MM.1S (cell line): ENCODE results near the gene TEX55.

ENCODE experiments used
- DNase-seq: peaks from one replicate; pipeline ENCODE4 v3.0.0-alpha.2; 2015
- H2AFZ ChIP-seq: fragments of 300-600 bp; sonication (generic); 2 replicates; pipeline ENCODE4 v1.6.0; 2016; ENCODE audit warnings: antibody characterized with exemption, low read length
- H3F3A ChIP-seq: fragments of 300-600 bp; sonication (generic); 2 replicates; pipeline ENCODE4 v1.6.1; 2016; ENCODE audit warnings: mild to moderate bottlenecking, antibody characterized with exemption, low read length, moderate library complexity, mixed read lengths; ENCODE audit not compliant: insufficient read depth
- H3K27ac ChIP-seq: fragments of 300-600 bp; sonication (generic); 2 replicates; pipeline ENCODE4 v1.5.1; 2016; ENCODE audit warnings: mild to moderate bottlenecking, low read length
- H3K27me3 ChIP-seq: fragments of 300-600 bp; sonication (generic); replicated peaks from 2 replicates; pipeline ENCODE4 v1.6.0; 2016; ENCODE audit warnings: low read length; ENCODE audit not compliant: insufficient read depth
- H3K36me3 ChIP-seq: fragments of 300-600 bp; sonication (generic); replicated peaks from 2 replicates; pipeline ENCODE4 v1.6.1; 2016; ENCODE audit warnings: mild to moderate bottlenecking, low read length, mixed read lengths; ENCODE audit not compliant: insufficient read depth
- H3K4me1 ChIP-seq: fragments of 300-600 bp; sonication (generic); 2 replicates; pipeline ENCODE4 v1.6.1; 2016; ENCODE audit warnings: low read length, mixed read lengths
- H3K4me2 ChIP-seq: fragments of 300-600 bp; sonication (generic); 2 replicates; pipeline ENCODE4 v1.6.0; 2016; ENCODE audit warnings: low read depth, low read length
- H3K4me3 ChIP-seq: fragments of 300-600 bp; sonication (generic); 2 replicates; pipeline ENCODE4 v1.5.1; 2016; ENCODE audit warnings: low read length, mixed read lengths
- H3K79me2 ChIP-seq: fragments of 300-600 bp; sonication (generic); 2 replicates; pipeline ENCODE4 v1.6.1; 2016; ENCODE audit warnings: mixed run types, low read length, mixed read lengths
- H3K9ac ChIP-seq: fragments of 300-600 bp; sonication (generic); 2 replicates; pipeline ENCODE4 v1.6.1; 2016; ENCODE audit warnings: low read length, mixed read lengths
- H3K9me2 ChIP-seq: fragments of 300-600 bp; sonication (generic); replicated peaks from 2 replicates; pipeline ENCODE4 v1.6.1; 2016; ENCODE audit warnings: mild to moderate bottlenecking, low read length, mixed read lengths; ENCODE audit not compliant: insufficient read depth
- H3K9me3 ChIP-seq: fragments of 300-600 bp; sonication (generic); replicated peaks from 2 replicates; pipeline ENCODE4 v1.6.1; 2016; ENCODE audit warnings: mild to moderate bottlenecking, low read length, mixed read lengths; ENCODE audit not compliant: insufficient read depth
- H4K20me1 ChIP-seq: fragments of 300-600 bp; sonication (generic); 2 replicates; pipeline ENCODE4 v1.6.1; 2016; ENCODE audit warnings: mild to moderate bottlenecking, low read length, moderate library complexity, mixed read lengths; ENCODE audit not compliant: insufficient read depth
- EZH2 ChIP-seq: fragments of 300-600 bp; sonication (generic); optimal IDR thresholded peaks from 2 replicates; pipeline ENCODE3; 2017; ENCODE audit warnings: low read depth, mild to moderate bottlenecking, antibody characterized with exemption, low read length, mixed read lengths
- EZH2phosphoT487 ChIP-seq: fragments of 300-600 bp; sonication (generic); IDR thresholded peaks from 2 replicates; pipeline ENCODE4 v1.6.1; 2018; ENCODE audit warnings: antibody characterized with exemption, low read length
- TF ChIP-seq, protein P1 (sequence below): fragments of 300-600 bp; sonication (generic); IDR thresholded peaks from 2 replicates; pipeline ENCODE4 v1.5.1; 2016; ENCODE audit warnings: antibody characterized with exemption, low read length, mixed read lengths

TEX55 gene

DNA sequence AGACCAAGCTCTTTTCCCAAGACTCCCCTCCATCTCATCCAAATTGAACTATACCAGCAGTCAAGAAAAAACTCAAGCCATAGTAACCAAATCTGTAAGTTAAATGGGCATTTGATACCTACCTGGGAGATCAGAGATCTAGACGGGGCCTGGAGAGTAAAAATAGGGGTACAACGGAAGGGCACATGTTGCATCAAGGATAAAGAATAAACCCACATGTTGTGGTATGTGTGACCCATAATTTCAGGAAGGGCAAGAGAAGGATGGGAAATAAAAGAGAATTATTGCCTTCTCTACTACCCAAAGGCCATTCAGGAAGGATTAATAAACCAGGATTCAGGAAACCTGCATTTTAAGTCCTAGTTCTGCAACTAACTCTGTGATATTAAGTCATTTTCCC is 1.5 kb downstream of the TEX55 start:
- no peaks in the 10 kb centered on the region for H3K36me3 ChIP-seq
- H4K20me1 ChIP-seq, result no peaks in the 10 kb centered on the region
- TF ChIP-seq EZH2 (no peak), EZH2phosphoT487 (no peak)
- TF ChIP-seq, protein P1, sequence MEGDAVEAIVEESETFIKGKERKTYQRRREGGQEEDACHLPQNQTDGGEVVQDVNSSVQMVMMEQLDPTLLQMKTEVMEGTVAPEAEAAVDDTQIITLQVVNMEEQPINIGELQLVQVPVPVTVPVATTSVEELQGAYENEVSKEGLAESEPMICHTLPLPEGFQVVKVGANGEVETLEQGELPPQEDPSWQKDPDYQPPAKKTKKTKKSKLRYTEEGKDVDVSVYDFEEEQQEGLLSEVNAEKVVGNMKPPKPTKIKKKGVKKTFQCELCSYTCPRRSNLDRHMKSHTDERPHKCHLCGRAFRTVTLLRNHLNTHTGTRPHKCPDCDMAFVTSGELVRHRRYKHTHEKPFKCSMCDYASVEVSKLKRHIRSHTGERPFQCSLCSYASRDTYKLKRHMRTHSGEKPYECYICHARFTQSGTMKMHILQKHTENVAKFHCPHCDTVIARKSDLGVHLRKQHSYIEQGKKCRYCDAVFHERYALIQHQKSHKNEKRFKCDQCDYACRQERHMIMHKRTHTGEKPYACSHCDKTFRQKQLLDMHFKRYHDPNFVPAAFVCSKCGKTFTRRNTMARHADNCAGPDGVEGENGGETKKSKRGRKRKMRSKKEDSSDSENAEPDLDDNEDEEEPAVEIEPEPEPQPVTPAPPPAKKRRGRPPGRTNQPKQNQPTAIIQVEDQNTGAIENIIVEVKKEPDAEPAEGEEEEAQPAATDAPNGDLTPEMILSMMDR, result no peak
- no peaks in the 10 kb centered on the region for H3K9me2 ChIP-seq
- no peaks in the 10 kb centered on the region for H3K27me3 ChIP-seq
- H3K4me1 ChIP-seq, result no peaks in the 10 kb centered on the region
- H3K4me3 ChIP-seq, result no peak overlapping the region
- H3K9me3 ChIP-seq, result no peaks in the 10 kb centered on the region
- no peak for DNase-seq
- no peaks in the 10 kb centered on the region for H3F3A ChIP-seq
- H3K27ac ChIP-seq, result no peak overlapping the region
- no peak overlapping the region for H2AFZ ChIP-seq
- no peak overlapping the region for H3K4me2 ChIP-seq
- no peak overlapping the region for H3K9ac ChIP-seq
- no peaks in the 10 kb centered on the region for H3K79me2 ChIP-seq

DNA sequence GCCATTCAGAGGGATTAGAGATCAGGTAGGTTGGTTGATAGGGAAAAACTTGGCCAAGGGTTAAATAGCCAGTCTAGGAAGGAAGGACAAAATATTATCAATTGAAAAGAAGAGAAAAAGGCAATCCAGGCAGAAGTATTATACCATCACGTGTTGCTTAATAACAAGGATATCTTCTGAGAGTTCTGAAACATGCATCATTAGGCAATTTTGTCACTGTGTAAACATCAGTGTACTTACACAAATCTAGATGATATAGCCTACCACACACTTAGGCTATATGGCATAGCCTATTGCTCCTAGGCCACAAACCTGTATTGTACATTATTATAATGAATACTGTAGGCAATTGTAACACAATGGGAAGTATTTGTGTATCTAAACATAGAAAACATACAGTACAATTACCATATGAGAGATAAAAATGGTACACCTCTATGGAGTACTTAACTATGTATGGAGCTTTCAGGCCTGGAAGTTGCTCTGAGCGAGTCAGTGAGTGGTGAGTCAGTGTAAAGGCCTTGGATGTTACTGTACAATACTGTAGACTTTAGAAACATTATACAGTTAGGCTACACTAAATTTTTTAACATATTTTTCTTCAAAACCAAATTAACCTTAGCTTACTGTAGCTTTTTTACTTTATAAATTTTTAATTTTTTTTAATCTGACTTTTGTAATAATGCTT is 2.7 kb downstream of the TEX55 start:
- no peak overlapping the region for H3K9ac ChIP-seq
- no peaks in the 10 kb centered on the region for H3K36me3 ChIP-seq
- H3F3A ChIP-seq, result no peaks in the 10 kb centered on the region
- H3K79me2 ChIP-seq, result no peaks in the 10 kb centered on the region
- H3K4me1 ChIP-seq, result no peaks in the 10 kb centered on the region
- H3K27me3 ChIP-seq, result no peaks in the 10 kb centered on the region
- DNase-seq, result no peak
- TF ChIP-seq, protein P1, result no peak
- no peaks in the 10 kb centered on the region for H3K9me2 ChIP-seq
- H4K20me1 ChIP-seq, result no peaks in the 10 kb centered on the region
- H3K27ac ChIP-seq, result no peak overlapping the region
- H3K4me2 ChIP-seq, result no peak overlapping the region
- no peak overlapping the region for H2AFZ ChIP-seq
- H3K9me3 ChIP-seq, result no peaks in the 10 kb centered on the region
- H3K4me3 ChIP-seq, result no peak overlapping the region

DNA sequence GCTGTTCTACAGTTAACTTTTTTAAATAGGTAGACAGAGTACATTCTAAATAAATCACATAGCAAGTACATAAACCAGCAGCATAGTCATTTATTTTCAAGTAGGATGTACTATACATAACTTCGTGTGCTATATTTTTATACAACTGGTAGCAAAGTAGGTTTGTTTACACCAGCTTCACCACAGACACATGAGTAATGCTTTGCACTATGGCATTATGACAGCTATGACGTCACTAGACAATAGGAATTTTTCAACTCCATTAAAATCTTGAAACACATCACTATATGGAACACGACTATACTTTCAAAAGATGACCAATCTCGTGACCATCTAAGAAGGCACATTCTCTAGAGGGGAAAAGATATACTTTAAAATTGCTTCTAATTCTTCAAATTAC is 3.5 kb downstream of the TEX55 start:
- TF ChIP-seq EZH2 (no peak), EZH2phosphoT487 (no peak)
- TF ChIP-seq, protein P1, result no peak
- H3K9ac ChIP-seq, result no peak overlapping the region
- H3K4me1 ChIP-seq, result no peaks in the 10 kb centered on the region
- no peaks in the 10 kb centered on the region for H3K9me2 ChIP-seq
- H4K20me1 ChIP-seq, result no peaks in the 10 kb centered on the region
- no peak overlapping the region for H3K4me3 ChIP-seq
- no peaks in the 10 kb centered on the region for H3K36me3 ChIP-seq
- H3F3A ChIP-seq, result no peaks in the 10 kb centered on the region
- no peak overlapping the region for H3K27ac ChIP-seq
- DNase-seq, result no peak
- no peaks in the 10 kb centered on the region for H3K79me2 ChIP-seq
- no peaks in the 10 kb centered on the region for H3K27me3 ChIP-seq
- no peaks in the 10 kb centered on the region for H3K9me3 ChIP-seq
- H3K4me2 ChIP-seq, result no peak overlapping the region
- H2AFZ ChIP-seq, result no peak overlapping the region
